Testis (tissue), 2 donors: Measurements from ENCODE around the gene ANAPC2.

Experiments used
- POLR2A ChIP-seq: fragments of 450-650 bp; IDR thresholded peaks from one replicate; pipeline ENCODE4 v1.6.1; 2017; ENCODE audit warnings: antibody characterized with exemption, mild to moderate bottlenecking, moderate library complexity
- TF ChIP-seq, protein P1 (sequence below), 3 experiments: fragments of 450-650 bp in 2 of 3; fragments of 200-600 bp in 1 of 3; sonication (generic) in 1 of 3; IDR thresholded peaks; one replicate each; pipeline ENCODE4 v1.5.1; 2016 to 2019; ENCODE audit warnings: antibody characterized with exemption in 3 of 3, mild to moderate bottlenecking in 2 of 3, moderate library complexity in 1 of 3

DNA sequence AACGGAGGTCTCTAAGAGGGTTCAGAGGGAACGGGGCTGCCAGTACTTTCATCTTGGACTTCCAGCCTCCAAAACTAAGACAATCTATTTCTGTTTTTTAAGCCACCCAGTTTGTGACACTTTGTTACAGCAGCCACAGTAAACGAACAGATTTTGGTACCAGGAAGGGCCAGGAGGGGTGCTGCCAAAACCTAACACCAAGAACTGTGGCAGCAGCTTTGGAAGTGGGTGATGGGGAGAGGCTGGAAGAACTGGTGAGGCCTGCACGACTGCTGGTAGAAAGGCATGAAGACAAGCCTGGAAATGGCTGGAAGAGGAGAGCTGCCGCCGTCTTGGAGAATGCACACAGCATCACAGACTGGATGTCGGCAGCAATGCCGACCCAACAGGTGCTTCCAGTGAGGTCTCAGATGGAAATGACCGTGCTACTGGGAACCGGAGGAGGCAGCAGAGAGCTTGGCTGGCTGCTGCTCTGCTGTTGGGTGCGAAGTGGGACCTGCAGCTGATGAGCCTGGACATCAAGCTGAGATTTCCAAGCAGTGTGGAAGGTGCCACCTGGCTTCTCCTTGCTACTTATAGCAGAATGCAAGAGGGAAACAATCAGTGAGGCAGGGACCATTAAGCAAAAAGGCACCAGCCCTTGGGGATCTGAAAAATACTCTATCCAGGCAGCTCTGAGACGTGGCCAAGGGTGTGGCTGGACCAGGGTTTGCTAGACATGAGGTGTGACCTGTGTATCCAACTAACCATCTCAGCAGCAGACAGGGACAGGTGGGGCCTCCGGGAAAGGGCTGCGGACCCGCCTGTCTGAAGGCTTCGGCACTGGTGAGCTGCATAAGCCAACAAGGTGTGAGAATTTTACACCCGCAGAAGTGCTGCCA, 11.8 kb downstream of the ANAPC2 start:
- TF ChIP-seq, protein P1, sequence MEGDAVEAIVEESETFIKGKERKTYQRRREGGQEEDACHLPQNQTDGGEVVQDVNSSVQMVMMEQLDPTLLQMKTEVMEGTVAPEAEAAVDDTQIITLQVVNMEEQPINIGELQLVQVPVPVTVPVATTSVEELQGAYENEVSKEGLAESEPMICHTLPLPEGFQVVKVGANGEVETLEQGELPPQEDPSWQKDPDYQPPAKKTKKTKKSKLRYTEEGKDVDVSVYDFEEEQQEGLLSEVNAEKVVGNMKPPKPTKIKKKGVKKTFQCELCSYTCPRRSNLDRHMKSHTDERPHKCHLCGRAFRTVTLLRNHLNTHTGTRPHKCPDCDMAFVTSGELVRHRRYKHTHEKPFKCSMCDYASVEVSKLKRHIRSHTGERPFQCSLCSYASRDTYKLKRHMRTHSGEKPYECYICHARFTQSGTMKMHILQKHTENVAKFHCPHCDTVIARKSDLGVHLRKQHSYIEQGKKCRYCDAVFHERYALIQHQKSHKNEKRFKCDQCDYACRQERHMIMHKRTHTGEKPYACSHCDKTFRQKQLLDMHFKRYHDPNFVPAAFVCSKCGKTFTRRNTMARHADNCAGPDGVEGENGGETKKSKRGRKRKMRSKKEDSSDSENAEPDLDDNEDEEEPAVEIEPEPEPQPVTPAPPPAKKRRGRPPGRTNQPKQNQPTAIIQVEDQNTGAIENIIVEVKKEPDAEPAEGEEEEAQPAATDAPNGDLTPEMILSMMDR (IDR thresholded peaks at IDR 0.05), result no peak
- no peak for TF ChIP-seq POLR2A
